Neural progenitor cell (in vitro differentiated cells): ENCODE results near the gene DDB1. TPM values are rescaled to one million over a fixed set of nuclear protein-coding genes. Genes with fewer than 3 reads are reported as not detected.

Source experiments
- DNase-seq: peaks from one replicate; pipeline ENCODE4 v3.0.0-alpha.2; 2016; ENCODE audit warnings: low spot score
- H2AFZ ChIP-seq: fragments of 200-600 bp; sonication (generic); replicated peaks from 2 replicates; pipeline ENCODE4 v1.6.1; 2016; ENCODE audit warnings: antibody characterized with exemption
- H3F3A ChIP-seq: fragments of 200-600 bp; sonication (generic); 2 replicates; pipeline ENCODE4 v1.6.1; 2016; ENCODE audit warnings: antibody characterized with exemption, low read depth
- H3K27ac ChIP-seq: fragments of 200-600 bp; sonication (generic); 2 replicates; pipeline ENCODE4 v1.5.1; 2016; ENCODE audit warnings: mild to moderate bottlenecking
- H3K27me3 ChIP-seq: fragments of 200-600 bp; sonication (generic); 2 replicates; pipeline ENCODE4 v1.6.1; 2016; ENCODE audit warnings: mild to moderate bottlenecking, moderate library complexity
- H3K36me3 ChIP-seq: fragments of 200-600 bp; sonication (generic); 2 replicates; pipeline ENCODE4 v1.5.1; 2016
- H3K4me1 ChIP-seq: fragments of 200-600 bp; sonication (generic); 2 replicates; pipeline ENCODE4 v1.6.1; 2016; ENCODE audit warnings: mixed run types
- H3K4me2 ChIP-seq: fragments of 200-600 bp; sonication (generic); 2 replicates; pipeline ENCODE4 v1.6.1; 2016
- H3K4me3 ChIP-seq: fragments of 200-600 bp; sonication (generic); 2 replicates; pipeline ENCODE4 v1.5.1; 2016
- H3K79me2 ChIP-seq: fragments of 200-600 bp; sonication (generic); 2 replicates; pipeline ENCODE4 v1.6.1; 2016; ENCODE audit warnings: low read depth
- H3K9ac ChIP-seq: fragments of 200-600 bp; sonication (generic); 2 replicates; pipeline ENCODE4 v1.6.1; 2016
- H3K9me3 ChIP-seq: fragments of 200-600 bp; sonication (generic); 2 replicates; pipeline ENCODE4 v1.5.1; 2016; ENCODE audit warnings: low read depth
- H4K20me1 ChIP-seq: fragments of 200-600 bp; sonication (generic); 2 replicates; pipeline ENCODE4 v1.6.1; 2016; ENCODE audit warnings: low read depth
- H3K27ac Mint-ChIP-seq: 3 replicates; pipeline ENCODE4 v1.8.0; 2021; ENCODE audit warnings: mixed read lengths
- H3K27me3 Mint-ChIP-seq: 2 replicates; pipeline ENCODE4 v1.8.0; 2022; ENCODE audit warnings: low read depth, mild to moderate bottlenecking, inconsistent platforms, moderate library complexity, mixed read lengths; ENCODE audit not compliant: insufficient read depth
- H3K36me3 Mint-ChIP-seq: 3 replicates; pipeline ENCODE4 v1.8.0; 2021; ENCODE audit warnings: mixed read lengths
- H3K4me1 Mint-ChIP-seq: 3 replicates; pipeline ENCODE4 v1.8.0; 2021; ENCODE audit warnings: mixed read lengths
- H3K4me3 Mint-ChIP-seq: 3 replicates; pipeline ENCODE4 v1.8.0; 2021; ENCODE audit warnings: mild to moderate bottlenecking, moderate library complexity, mixed read lengths
- H3K9me3 Mint-ChIP-seq: 3 replicates; pipeline ENCODE4 v1.8.0; 2020; ENCODE audit warnings: mixed read lengths
- EZH2 ChIP-seq: fragments of 200-600 bp; sonication (generic); IDR thresholded peaks from 2 replicates; pipeline ENCODE4 v1.6.1; 2017; ENCODE audit warnings: antibody characterized with exemption, mild to moderate bottlenecking, moderate library complexity
- EZH2phosphoT487 ChIP-seq: fragments of 200-600 bp; sonication (generic); IDR thresholded peaks from 2 replicates; pipeline ENCODE4 v1.6.1; 2017; ENCODE audit warnings: antibody characterized with exemption
- total RNA-seq: library from RNA; depleted of rRNA; stranded (reverse); fragments of >200 nt; gene quantifications from 2 replicates; pipeline ENCODE4 v1.2.3, GENCODE V29; 2015; ENCODE audit warnings: low replicate concordance
- TF ChIP-seq, protein P1 (sequence below): fragments of 200-600 bp; sonication (generic); IDR thresholded peaks from 2 replicates; pipeline ENCODE4 v1.5.1; 2017; ENCODE audit warnings: antibody characterized with exemption, mild to moderate bottlenecking

DDB1 gene
- total RNA-seq, 1 donor from 2014 or later, result 275 TPM

DNA sequence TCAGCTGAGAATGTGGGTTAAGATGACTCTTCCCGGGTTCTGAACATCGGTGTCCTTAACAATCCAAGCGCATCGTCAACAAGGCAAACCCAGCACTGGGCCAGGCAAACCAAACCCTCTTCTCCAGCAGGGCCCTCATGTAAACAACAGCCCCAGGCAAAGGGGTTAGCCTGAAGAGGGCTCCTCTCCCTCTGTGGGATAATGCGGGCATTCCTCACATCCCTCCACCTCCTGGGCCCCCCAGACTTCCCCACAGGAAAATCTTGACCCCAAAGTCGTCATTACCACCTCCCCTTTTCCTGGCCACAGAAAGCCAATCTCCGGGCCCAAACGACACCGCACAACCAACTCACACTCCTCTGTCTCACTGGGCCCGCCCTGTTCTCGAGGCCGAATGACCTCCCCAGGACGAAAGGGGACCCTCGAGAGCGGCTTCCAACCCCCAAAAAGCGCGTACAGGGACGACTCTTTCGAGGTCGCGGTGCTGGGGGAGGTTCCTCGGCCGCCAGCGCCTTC, 566 bp downstream of the DDB1 start:
- TF ChIP-seq, protein P1, sequence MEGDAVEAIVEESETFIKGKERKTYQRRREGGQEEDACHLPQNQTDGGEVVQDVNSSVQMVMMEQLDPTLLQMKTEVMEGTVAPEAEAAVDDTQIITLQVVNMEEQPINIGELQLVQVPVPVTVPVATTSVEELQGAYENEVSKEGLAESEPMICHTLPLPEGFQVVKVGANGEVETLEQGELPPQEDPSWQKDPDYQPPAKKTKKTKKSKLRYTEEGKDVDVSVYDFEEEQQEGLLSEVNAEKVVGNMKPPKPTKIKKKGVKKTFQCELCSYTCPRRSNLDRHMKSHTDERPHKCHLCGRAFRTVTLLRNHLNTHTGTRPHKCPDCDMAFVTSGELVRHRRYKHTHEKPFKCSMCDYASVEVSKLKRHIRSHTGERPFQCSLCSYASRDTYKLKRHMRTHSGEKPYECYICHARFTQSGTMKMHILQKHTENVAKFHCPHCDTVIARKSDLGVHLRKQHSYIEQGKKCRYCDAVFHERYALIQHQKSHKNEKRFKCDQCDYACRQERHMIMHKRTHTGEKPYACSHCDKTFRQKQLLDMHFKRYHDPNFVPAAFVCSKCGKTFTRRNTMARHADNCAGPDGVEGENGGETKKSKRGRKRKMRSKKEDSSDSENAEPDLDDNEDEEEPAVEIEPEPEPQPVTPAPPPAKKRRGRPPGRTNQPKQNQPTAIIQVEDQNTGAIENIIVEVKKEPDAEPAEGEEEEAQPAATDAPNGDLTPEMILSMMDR, result no peak
- TF ChIP-seq EZH2phosphoT487 (no peak), EZH2 (no peak)
- Mint-ChIP-seq H3K36me3 (peaks cover 16% of the 10 kb centered on the region), H3K4me1 (peaks cover 39% of the 10 kb centered on the region), H3K4me3 (peak overlapping the region; percentile 97), H3K9me3 (no peaks in the 10 kb centered on the region), H3K27me3 (peaks cover 4% of the 10 kb centered on the region), H3K27ac (peak overlapping the region; percentile 96)
- Histone ChIP-seq H3F3A (peaks cover 25% of the 10 kb centered on the region), H3K79me2 (peaks cover 66% of the 10 kb centered on the region), H2AFZ (peak overlapping the region; percentile 90), H3K9ac (peak overlapping the region; percentile 98), H3K4me1 (peaks cover 11% of the 10 kb centered on the region), H3K27me3 (no peaks in the 10 kb centered on the region), H3K9me3 (no peaks in the 10 kb centered on the region), H3K4me2 (peak overlapping the region; percentile 98), H3K4me3 (peak overlapping the region; percentile 93), H3K36me3 (no peaks in the 10 kb centered on the region), H4K20me1 (peaks cover 40% of the 10 kb centered on the region), H3K27ac (peak overlapping the region; percentile 76)
- peak; percentile 47 for DNase-seq

DNA sequence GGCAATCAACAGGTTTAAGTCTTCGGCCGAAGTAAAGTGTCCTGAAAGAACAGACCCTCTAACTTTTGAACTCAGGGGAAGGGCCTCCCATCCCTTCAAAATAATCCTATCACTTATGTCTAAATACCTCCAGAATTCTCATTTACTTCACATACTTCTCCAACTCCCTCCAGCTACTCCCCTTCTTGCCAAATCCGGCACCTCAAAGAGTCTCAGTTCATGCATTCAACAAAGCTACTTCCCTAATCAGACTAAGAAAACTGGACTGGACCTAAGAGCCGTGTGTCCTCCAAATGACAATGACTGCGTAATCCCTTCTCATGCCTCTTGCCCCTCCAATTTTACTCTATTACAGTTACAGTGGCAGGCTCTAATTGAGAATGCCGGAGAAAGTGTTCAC, 1.3 kb downstream of the DDB1 start:
- Histone ChIP-seq H3K9ac (peak overlapping the region; percentile 98), H3K9me3 (no peaks in the 10 kb centered on the region), H2AFZ (no peak overlapping the region), H3F3A (peaks cover 25% of the 10 kb centered on the region), H3K4me1 (peaks cover 11% of the 10 kb centered on the region), H3K27ac (no peak overlapping the region), H4K20me1 (peaks cover 47% of the 10 kb centered on the region), H3K36me3 (no peaks in the 10 kb centered on the region), H3K27me3 (no peaks in the 10 kb centered on the region), H3K4me3 (peak overlapping the region; percentile 93), H3K4me2 (peak overlapping the region; percentile 98), H3K79me2 (peaks cover 73% of the 10 kb centered on the region)
- peak overlapping the region; percentile 97 for H3K4me3 Mint-ChIP-seq
- H3K27ac Mint-ChIP-seq, result peak overlapping the region; percentile 96
- peaks cover 4% of the 10 kb centered on the region for H3K27me3 Mint-ChIP-seq
- DNase-seq, result no peak
- peaks cover 35% of the 10 kb centered on the region for H3K4me1 Mint-ChIP-seq
- TF ChIP-seq EZH2 (no peak), EZH2phosphoT487 (no peak)
- TF ChIP-seq, protein P1, result no peak
- peaks cover 16% of the 10 kb centered on the region for H3K36me3 Mint-ChIP-seq
- no peaks in the 10 kb centered on the region for H3K9me3 Mint-ChIP-seq

DNA sequence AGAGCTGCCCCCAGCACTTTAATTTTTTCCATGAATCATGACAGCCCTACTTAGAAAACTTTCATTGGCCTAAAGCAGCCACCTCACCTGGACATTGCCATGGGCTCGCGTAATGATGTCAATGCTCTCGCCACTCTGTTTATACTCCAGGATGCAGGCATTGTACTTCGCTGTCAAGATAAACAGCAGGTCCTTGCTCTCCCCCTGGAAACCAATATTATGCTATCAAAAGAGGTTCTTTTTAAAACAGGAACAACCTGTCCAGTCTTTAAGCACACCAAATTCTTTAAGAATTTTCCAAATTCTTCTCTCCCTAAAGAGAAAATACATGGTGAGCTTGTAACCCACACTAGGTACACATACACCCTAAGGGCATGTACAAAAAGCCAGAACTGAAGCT, 3.0 kb downstream of the DDB1 start:
- Histone ChIP-seq H3F3A (peaks cover 16% of the 10 kb centered on the region), H2AFZ (no peak overlapping the region), H3K9ac (no peak overlapping the region), H3K4me1 (peaks cover 11% of the 10 kb centered on the region), H4K20me1 (peaks cover 49% of the 10 kb centered on the region), H3K79me2 (peaks cover 82% of the 10 kb centered on the region), H3K9me3 (no peaks in the 10 kb centered on the region), H3K4me2 (no peak overlapping the region), H3K27ac (no peak overlapping the region), H3K36me3 (peaks cover 7% of the 10 kb centered on the region), H3K4me3 (no peak overlapping the region), H3K27me3 (no peaks in the 10 kb centered on the region)
- no peak overlapping the region for H3K4me3 Mint-ChIP-seq
- H3K36me3 Mint-ChIP-seq, result peaks cover 22% of the 10 kb centered on the region
- H3K4me1 Mint-ChIP-seq, result peaks cover 29% of the 10 kb centered on the region
- H3K27me3 Mint-ChIP-seq, result peaks cover 3% of the 10 kb centered on the region
- no peaks in the 10 kb centered on the region for H3K9me3 Mint-ChIP-seq
- no peak for DNase-seq
- TF ChIP-seq, protein P1, result no peak
- TF ChIP-seq EZH2, result no peak
- no peak for TF ChIP-seq EZH2phosphoT487
- H3K27ac Mint-ChIP-seq, result no peak overlapping the region
